H1 (cell line): ENCODE measurements around the gene MTHFS.

Experiments
- ASH2L ChIP-seq: fragments of 200-600, 300-600 bp; sonication (generic); IDR thresholded peaks from one replicate; pipeline ENCODE4 v1.7.1; 2017; ENCODE audit warnings: low read length
- CHD2 ChIP-seq: IDR thresholded peaks from 2 replicates; pipeline ENCODE4 v1.6.1; 2012; ENCODE audit warnings: low read length, improper control_type of control experiment
- CHD7 ChIP-seq: fragments of 300-600 bp; sonication (generic); IDR thresholded peaks from 2 replicates; pipeline ENCODE4 v1.7.1; 2012; ENCODE audit warnings: low read length, moderate library complexity, mild to moderate bottlenecking, inconsistent platforms; ENCODE audit not compliant: insufficient replicate concordance
- CTCF ChIP-seq, 3 experiments: IDR thresholded peaks; 1 replicate in 2 of 3; 2 replicates in 1 of 3; pipeline versions ENCODE4 v1.5.1 to v1.6.1; 2011; ENCODE audit warnings: low read length in 3 of 3, mild to moderate bottlenecking in 3 of 3, inconsistent platforms in 2 of 3, low read depth in 1 of 3, moderate library complexity in 1 of 3; ENCODE audit not compliant: insufficient read depth in 1 of 3; ENCODE audit errors: control extremely low read depth in 1 of 3
- EZH2 ChIP-seq: fragments of 200-600 bp; sonication (generic); IDR thresholded peaks from 2 replicates; pipeline ENCODE4 v1.7.1; 2012; ENCODE audit warnings: low read depth, mild to moderate bottlenecking, moderate library complexity, low read length, inconsistent platforms; ENCODE audit not compliant: severe bottlenecking
- PHF8 ChIP-seq: fragments of 200-600 bp; sonication (generic); conservative IDR thresholded peaks from 2 replicates; pipeline ENCODE4 v1.7.1; 2012; ENCODE audit warnings: low read depth, mild to moderate bottlenecking, inconsistent platforms, low read length, moderate library complexity
- SIRT6 ChIP-seq: IDR thresholded peaks from one replicate; pipeline ENCODE4 v1.7.1; 2012; ENCODE audit warnings: low read length, inconsistent platforms
- SP2 ChIP-seq: IDR thresholded peaks from 2 replicates; pipeline ENCODE4 v1.6.1; 2012; ENCODE audit warnings: mild to moderate bottlenecking, low read length, inconsistent platforms

- no peak for TF ChIP-seq CTCF (IDR thresholded peaks at IDR 0.05; ENCODE audit: control extremely low read depth in 1 of 3, insufficient read depth in 1 of 3, low read depth in 1 of 3, low read length in 3 of 3)
- TF ChIP-seq PHF8: no peak
- TF ChIP-seq CHD7: no peak
- TF ChIP-seq EZH2: no peak
- TF ChIP-seq CHD2: no peak
- TF ChIP-seq SIRT6: no peak
- no peak for TF ChIP-seq SP2
- TF ChIP-seq ASH2L: no peak
Observed at GRCh38 chr15:79938143-79938542, 41.3 kb upstream of the MTHFS start.
